GM12878 (cell line): Measurements from ENCODE around the gene CCBE1.

ENCODE experiments used
- CEBPB ChIP-seq, 2 experiments: fragments of 150-350 bp in 1 of 2; IDR thresholded peaks; 2 replicates each; pipeline ENCODE4 v1.6.1; 2012 to 2014; ENCODE audit warnings: low read depth in 2 of 2, low read length in 2 of 2, borderline replicate concordance in 1 of 2, inconsistent platforms in 1 of 2
- CTCF ChIP-seq, 3 experiments: IDR thresholded peaks in 2 of 3; conservative IDR thresholded peaks in 1 of 3; 2 replicates each; pipeline ENCODE4 v1.5.1; 2011; ENCODE audit warnings: low read depth in 3 of 3, low read length in 3 of 3, mild to moderate bottlenecking in 3 of 3, control low read depth in 2 of 3, moderate library complexity in 2 of 3, inconsistent platforms in 1 of 3, mixed read lengths in 1 of 3; ENCODE audit not compliant: control insufficient read depth in 2 of 3, insufficient read depth in 1 of 3; ENCODE audit errors: extremely low read depth in 1 of 3
- HDAC2 ChIP-seq: fragments of 200-600 bp; sonication (generic); IDR thresholded peaks from 2 replicates; pipeline ENCODE4 v1.6.1; 2017
- MXI1 ChIP-seq: fragments of 150-350 bp; IDR thresholded peaks from 2 replicates; pipeline ENCODE4 v1.6.1; 2011; ENCODE audit warnings: low read depth, mild to moderate bottlenecking, inconsistent platforms, low read length, improper control_type of control experiment
- NR2C1 ChIP-seq: fragments of 450-650 bp; IDR thresholded peaks from 2 replicates; pipeline ENCODE4 v1.6.1; 2017; ENCODE audit warnings: antibody characterized with exemption, mild to moderate bottlenecking, moderate library complexity
- PAX5 ChIP-seq: IDR thresholded peaks from 2 replicates; pipeline ENCODE4 v1.6.1; 2011; ENCODE audit warnings: low read depth, low read length, borderline replicate concordance
- RAD51 ChIP-seq: fragments of 450-650 bp; IDR thresholded peaks from 2 replicates; pipeline ENCODE4 v1.6.1; 2016; ENCODE audit warnings: moderate library complexity, mild to moderate bottlenecking, inconsistent platforms
- SIN3A ChIP-seq: IDR thresholded peaks from 2 replicates; pipeline ENCODE4 v1.6.1; 2012; ENCODE audit warnings: low read depth, low read length, improper control_type of control experiment
- SUZ12 ChIP-seq: fragments of 200-600 bp; sonication (generic); IDR thresholded peaks from one replicate; pipeline ENCODE4 v1.6.1; 2018; ENCODE audit warnings: antibody characterized with exemption, mild to moderate bottlenecking; ENCODE audit not compliant: unreplicated experiment
- ZNF274 ChIP-seq: IDR thresholded peaks from one replicate; pipeline ENCODE4 v1.8.0; 2011; ENCODE audit not compliant: insufficient read length, insufficient read depth

- no peak for TF ChIP-seq MXI1
- no peak for TF ChIP-seq NR2C1
- TF ChIP-seq CTCF (IDR thresholded peaks at IDR 0.05 in 2 of 3, conservative IDR thresholded peaks at IDR 0.05 in 1 of 3; ENCODE audit: control insufficient read depth in 2 of 3, extremely low read depth in 1 of 3, insufficient read depth in 1 of 3, low read depth in 3 of 3, low read length in 3 of 3) = no peak
- TF ChIP-seq SUZ12 = no peak
- no peak for TF ChIP-seq CEBPB (IDR thresholded peaks at IDR 0.05; ENCODE audit: borderline replicate concordance in 1 of 2, low read depth in 2 of 2, low read length in 2 of 2)
- TF ChIP-seq RAD51 = no peak
- no peak for TF ChIP-seq SIN3A
- TF ChIP-seq HDAC2 = no peak
- no peak for TF ChIP-seq ZNF274
- TF ChIP-seq PAX5 = no peak
Observed at GRCh38 chr18:59633961-59634485, 63.2 kb downstream of the CCBE1 start.
